GM23338 (cell line): ENCODE data around the gene TP53I13. TPM values are rescaled to one million over a fixed set of nuclear protein-coding genes. Genes with fewer than 3 reads are reported as not detected.

Experiments
- ATAC-seq: fragments of 200-7000 bp; cut with Tn5 transposase; 3 replicates; pipeline ENCODE4 v1.9.1; 2020
- DNase-seq: peaks from one replicate; pipeline ENCODE4 v3.0.0-alpha.2; 2015; ENCODE audit warnings: low spot score
- H2AFZ ChIP-seq: fragments of 200-600 bp; sonication (generic); 2 replicates; pipeline ENCODE4 v1.8.0; 2016; ENCODE audit warnings: antibody characterized with exemption, mild to moderate bottlenecking, moderate library complexity
- H3F3A ChIP-seq: fragments of 200-600 bp; sonication (generic); replicated peaks from 2 replicates; pipeline ENCODE4 v1.8.0; 2017; ENCODE audit warnings: antibody characterized with exemption, mixed run types, low read depth
- H3K27ac ChIP-seq: fragments of 200-600 bp; sonication (generic); 2 replicates; pipeline ENCODE4 v1.6.1; 2016; ENCODE audit warnings: low read depth
- H3K27me3 ChIP-seq: fragments of 200-600 bp; sonication (generic); 2 replicates; pipeline ENCODE4 v1.8.0; 2016; ENCODE audit warnings: mild to moderate bottlenecking, mixed run types, moderate library complexity; ENCODE audit not compliant: insufficient read depth
- H3K36me3 ChIP-seq: fragments of 200-600 bp; sonication (generic); 2 replicates; pipeline ENCODE4 v1.8.0; 2016; ENCODE audit warnings: mild to moderate bottlenecking; ENCODE audit not compliant: insufficient read depth
- H3K4me1 ChIP-seq: fragments of 200-600 bp; sonication (generic); 2 replicates; pipeline ENCODE4 v1.8.0; 2016; ENCODE audit warnings: mild to moderate bottlenecking, moderate library complexity; ENCODE audit not compliant: insufficient read depth
- H3K4me2 ChIP-seq: fragments of 200-600 bp; sonication (generic); 2 replicates; pipeline ENCODE4 v1.7.1; 2017; ENCODE audit warnings: mixed run types
- H3K4me3 ChIP-seq: fragments of 200-600 bp; sonication (generic); 2 replicates; pipeline ENCODE4 v1.6.1; 2016; ENCODE audit warnings: mixed run types
- H3K79me2 ChIP-seq: fragments of 200-600 bp; sonication (generic); replicated peaks from 2 replicates; pipeline ENCODE4 v1.8.0; 2017; ENCODE audit warnings: mild to moderate bottlenecking; ENCODE audit not compliant: insufficient read depth
- H3K9me2 ChIP-seq: fragments of 200-600 bp; sonication (generic); 2 replicates; pipeline ENCODE4 v1.8.0; 2017; ENCODE audit not compliant: insufficient read depth
- H4K20me1 ChIP-seq: fragments of 200-600 bp; sonication (generic); replicated peaks from 2 replicates; pipeline ENCODE4 v1.8.0; 2017; ENCODE audit warnings: mild to moderate bottlenecking; ENCODE audit not compliant: insufficient read depth
- H3K27ac Mint-ChIP-seq: 2 replicates; pipeline ENCODE4 v1.8.0; 2020; ENCODE audit warnings: inconsistent platforms, mild to moderate bottlenecking, moderate library complexity, mixed read lengths
- H3K27me3 Mint-ChIP-seq: 3 replicates; pipeline ENCODE4 v1.8.0; 2022; ENCODE audit warnings: low read depth, mild to moderate bottlenecking, moderate library complexity, mixed read lengths, inconsistent platforms; ENCODE audit not compliant: insufficient read depth, poor library complexity
- H3K36me3 Mint-ChIP-seq: 3 replicates; pipeline ENCODE4 v1.8.0; 2021; ENCODE audit warnings: low read depth, mild to moderate bottlenecking, inconsistent platforms, moderate library complexity, mixed read lengths
- H3K4me1 Mint-ChIP-seq: 3 replicates; pipeline ENCODE4 v1.8.0; 2020; ENCODE audit warnings: mild to moderate bottlenecking, inconsistent platforms, mixed read lengths
- H3K4me3 Mint-ChIP-seq: 3 replicates; pipeline ENCODE4 v1.8.0; 2021; ENCODE audit warnings: moderate library complexity, mild to moderate bottlenecking, inconsistent platforms, mixed read lengths
- H3K9me3 Mint-ChIP-seq: 3 replicates; pipeline ENCODE4 v1.8.0; 2020; ENCODE audit warnings: moderate library complexity, mild to moderate bottlenecking, inconsistent platforms, mixed read lengths
- EZH2 ChIP-seq: fragments of 200-600 bp; sonication (generic); IDR thresholded peaks from one replicate; pipeline ENCODE4 v1.8.0; 2017; ENCODE audit warnings: antibody characterized with exemption, mild to moderate bottlenecking, low read depth; ENCODE audit not compliant: unreplicated experiment
- POLR2AphosphoS5 ChIP-seq: IDR thresholded peaks from 2 replicates; pipeline ENCODE4 v1.6.1; 2016; ENCODE audit warnings: antibody characterized with exemption, low read depth
- STAT1 ChIP-seq: IDR thresholded peaks from one replicate; pipeline ENCODE4 v1.6.1; 2016; ENCODE audit warnings: antibody characterized with exemption; ENCODE audit not compliant: unreplicated experiment
- polyA plus RNA-seq: library from polyadenylated mRNA; unstranded; fragments of >200 nt; fragmentation: Nextera tagmentation; extraction: Ambion mirVana; gene quantifications from 2 replicates; pipeline ENCODE4 v1.2.1, GENCODE V29; 2016
- total RNA-seq: library from RNA; depleted of rRNA; stranded (reverse); fragments of >200 nt; shearing (Covaris generic); gene quantifications from 2 replicates; pipeline ENCODE4 v1.2.3, GENCODE V29; 2014
- TF ChIP-seq, protein P1 (sequence below): fragments of 250-450 bp; sonication (Bioruptor Pico); IDR thresholded peaks from 2 replicates; pipeline ENCODE4 v1.5.0; 2020; ENCODE audit warnings: mild to moderate bottlenecking, moderate library complexity

TP53I13 gene
- total and polyA plus RNA-seq, 2 experiments from 2014 or later = 21.0 to 38.9 TPM

GRCh38 chr17:29577001-29577370 is 8.5 kb downstream of the TP53I13 start:
- Histone ChIP-seq H3K27me3 (0 out of 2 replicates have a peak, but pooled peaks cover 3% of the 10 kb centered on the region), H3K27ac (no peak overlapping the region), H3K79me2 (no peaks in the 10 kb centered on the region), H3K9me2 (no peaks in the 10 kb centered on the region), H3K4me2 (no peak overlapping the region), H3F3A (0 out of 2 replicates have a peak, but pooled peaks cover 10% of the 10 kb centered on the region), H3K4me3 (no peak overlapping the region), H3K36me3 (no peaks in the 10 kb centered on the region; the same call in 1 of the 2 replicates), H3K4me1 (peaks cover 4% of the 10 kb centered on the region; the same call in 1 of the 2 replicates), H4K20me1 (peaks cover 4% of the 10 kb centered on the region; the same call in 1 of the 2 replicates), H2AFZ (no peak overlapping the region)
- H3K4me3 Mint-ChIP-seq = no peak overlapping the region
- TF ChIP-seq, protein P1, sequence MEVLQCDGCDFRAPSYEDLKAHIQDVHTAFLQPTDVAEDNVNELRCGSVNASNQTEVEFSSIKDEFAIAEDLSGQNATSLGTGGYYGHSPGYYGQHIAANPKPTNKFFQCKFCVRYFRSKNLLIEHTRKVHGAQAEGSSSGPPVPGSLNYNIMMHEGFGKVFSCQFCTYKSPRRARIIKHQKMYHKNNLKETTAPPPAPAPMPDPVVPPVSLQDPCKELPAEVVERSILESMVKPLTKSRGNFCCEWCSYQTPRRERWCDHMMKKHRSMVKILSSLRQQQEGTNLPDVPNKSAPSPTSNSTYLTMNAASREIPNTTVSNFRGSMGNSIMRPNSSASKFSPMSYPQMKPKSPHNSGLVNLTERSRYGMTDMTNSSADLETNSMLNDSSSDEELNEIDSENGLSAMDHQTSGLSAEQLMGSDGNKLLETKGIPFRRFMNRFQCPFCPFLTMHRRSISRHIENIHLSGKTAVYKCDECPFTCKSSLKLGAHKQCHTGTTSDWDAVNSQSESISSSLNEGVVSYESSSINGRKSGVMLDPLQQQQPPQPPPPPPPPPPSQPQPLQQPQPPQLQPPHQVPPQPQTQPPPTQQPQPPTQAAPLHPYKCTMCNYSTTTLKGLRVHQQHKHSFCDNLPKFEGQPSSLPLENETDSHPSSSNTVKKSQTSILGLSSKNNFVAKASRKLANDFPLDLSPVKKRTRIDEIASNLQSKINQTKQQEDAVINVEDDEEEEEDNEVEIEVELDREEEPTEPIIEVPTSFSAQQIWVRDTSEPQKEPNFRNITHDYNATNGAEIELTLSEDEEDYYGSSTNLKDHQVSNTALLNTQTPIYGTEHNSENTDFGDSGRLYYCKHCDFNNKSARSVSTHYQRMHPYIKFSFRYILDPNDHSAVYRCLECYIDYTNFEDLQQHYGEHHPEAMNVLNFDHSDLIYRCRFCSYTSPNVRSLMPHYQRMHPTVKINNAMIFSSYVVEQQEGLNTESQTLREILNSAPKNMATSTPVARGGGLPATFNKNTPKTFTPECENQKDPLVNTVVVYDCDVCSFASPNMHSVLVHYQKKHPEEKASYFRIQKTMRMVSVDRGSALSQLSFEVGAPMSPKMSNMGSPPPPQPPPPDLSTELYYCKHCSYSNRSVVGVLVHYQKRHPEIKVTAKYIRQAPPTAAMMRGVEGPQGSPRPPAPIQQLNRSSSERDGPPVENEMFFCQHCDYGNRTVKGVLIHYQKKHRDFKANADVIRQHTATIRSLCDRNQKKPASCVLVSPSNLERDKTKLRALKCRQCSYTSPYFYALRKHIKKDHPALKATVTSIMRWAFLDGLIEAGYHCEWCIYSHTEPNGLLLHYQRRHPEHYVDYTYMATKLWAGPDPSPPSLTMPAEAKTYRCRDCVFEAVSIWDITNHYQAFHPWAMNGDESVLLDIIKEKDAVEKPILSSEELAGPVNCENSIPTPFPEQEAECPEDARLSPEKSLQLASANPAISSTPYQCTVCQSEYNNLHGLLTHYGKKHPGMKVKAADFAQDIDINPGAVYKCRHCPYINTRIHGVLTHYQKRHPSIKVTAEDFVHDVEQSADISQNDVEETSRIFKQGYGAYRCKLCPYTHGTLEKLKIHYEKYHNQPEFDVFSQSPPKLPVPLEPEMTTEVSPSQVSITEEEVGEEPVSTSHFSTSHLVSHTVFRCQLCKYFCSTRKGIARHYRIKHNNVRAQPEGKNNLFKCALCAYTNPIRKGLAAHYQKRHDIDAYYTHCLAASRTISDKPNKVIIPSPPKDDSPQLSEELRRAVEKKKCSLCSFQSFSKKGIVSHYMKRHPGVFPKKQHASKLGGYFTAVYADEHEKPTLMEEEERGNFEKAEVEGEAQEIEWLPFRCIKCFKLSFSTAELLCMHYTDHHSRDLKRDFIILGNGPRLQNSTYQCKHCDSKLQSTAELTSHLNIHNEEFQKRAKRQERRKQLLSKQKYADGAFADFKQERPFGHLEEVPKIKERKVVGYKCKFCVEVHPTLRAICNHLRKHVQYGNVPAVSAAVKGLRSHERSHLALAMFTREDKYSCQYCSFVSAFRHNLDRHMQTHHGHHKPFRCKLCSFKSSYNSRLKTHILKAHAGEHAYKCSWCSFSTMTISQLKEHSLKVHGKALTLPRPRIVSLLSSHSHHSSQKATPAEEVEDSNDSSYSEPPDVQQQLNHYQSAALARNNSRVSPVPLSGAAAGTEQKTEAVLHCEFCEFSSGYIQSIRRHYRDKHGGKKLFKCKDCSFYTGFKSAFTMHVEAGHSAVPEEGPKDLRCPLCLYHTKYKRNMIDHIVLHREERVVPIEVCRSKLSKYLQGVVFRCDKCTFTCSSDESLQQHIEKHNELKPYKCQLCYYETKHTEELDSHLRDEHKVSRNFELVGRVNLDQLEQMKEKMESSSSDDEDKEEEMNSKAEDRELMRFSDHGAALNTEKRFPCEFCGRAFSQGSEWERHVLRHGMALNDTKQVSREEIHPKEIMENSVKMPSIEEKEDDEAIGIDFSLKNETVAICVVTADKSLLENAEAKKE (CRISPR knock-in tag) = no peak
- no peak for TF ChIP-seq EZH2
- no peak for DNase-seq
- H3K9me3 Mint-ChIP-seq = no peaks in the 10 kb centered on the region
- no peak overlapping the region for H3K27ac Mint-ChIP-seq
- no peak for ATAC-seq
- H3K36me3 Mint-ChIP-seq = peaks cover 19% of the 10 kb centered on the region
- peaks cover 7% of the 10 kb centered on the region for H3K27me3 Mint-ChIP-seq
- peaks cover 13% of the 10 kb centered on the region; the same call in 2 of the 3 replicates for H3K4me1 Mint-ChIP-seq

DNA sequence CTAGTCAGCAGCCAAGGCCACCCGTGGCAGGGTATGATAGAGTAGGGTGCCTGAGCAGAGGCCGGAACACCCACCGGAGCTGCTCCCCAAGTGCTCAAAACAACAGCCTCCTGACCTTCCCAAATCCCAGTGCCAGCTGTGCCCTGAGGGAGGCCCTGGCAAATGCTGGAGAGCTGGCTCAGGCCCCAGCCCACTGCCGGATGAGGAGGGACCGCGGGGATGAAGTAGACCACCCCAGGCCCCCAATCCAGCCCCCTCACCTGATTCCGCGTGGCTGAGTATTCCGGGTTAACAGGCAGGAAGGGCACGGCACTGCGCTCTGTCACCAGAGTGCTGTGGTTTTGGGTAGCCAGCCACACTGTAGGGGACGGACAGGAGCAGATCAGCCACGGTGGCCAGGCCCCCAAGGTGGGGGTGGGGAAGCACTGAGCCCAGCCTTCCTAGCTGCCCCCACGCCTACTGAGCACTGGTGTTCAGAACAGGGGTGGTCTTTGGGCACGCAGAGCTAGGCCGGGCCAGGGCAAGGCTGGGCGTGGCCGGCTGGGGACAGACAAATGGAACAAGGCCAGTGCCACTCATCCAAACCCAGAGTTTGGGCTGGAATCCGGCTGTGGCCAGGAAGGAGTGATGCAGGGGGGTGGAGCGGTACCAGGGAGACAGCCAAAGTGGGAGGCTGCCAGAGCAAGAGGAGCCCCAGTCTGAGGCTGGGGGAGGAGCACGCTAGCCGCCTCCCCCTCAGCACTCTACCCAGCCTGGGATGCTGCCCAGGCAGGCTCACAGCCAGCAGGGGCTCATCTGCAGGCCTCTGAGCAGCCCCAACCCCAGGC is 9.1 kb downstream of the TP53I13 start:
- ATAC-seq (no peak), DNase-seq (no peak)
- Histone ChIP-seq H3F3A (0 out of 2 replicates have a peak, but pooled peaks cover 9% of the 10 kb centered on the region), H3K27ac (no peak overlapping the region), H3K36me3 (no peaks in the 10 kb centered on the region; the same call in 1 of the 2 replicates), H3K4me3 (no peak overlapping the region), H4K20me1 (peaks cover 4% of the 10 kb centered on the region; the same call in 1 of the 2 replicates), H3K4me2 (no peak overlapping the region), H3K79me2 (no peaks in the 10 kb centered on the region), H2AFZ (no peak overlapping the region), H3K4me1 (peaks cover 4% of the 10 kb centered on the region; the same call in 1 of the 2 replicates), H3K9me2 (no peaks in the 10 kb centered on the region), H3K27me3 (no peaks in the 10 kb centered on the region)
- Mint-ChIP-seq H3K27ac (no peak overlapping the region), H3K4me1 (peaks cover 13% of the 10 kb centered on the region; the same call in 2 of the 3 replicates), H3K36me3 (peaks cover 25% of the 10 kb centered on the region), H3K27me3 (peaks cover 10% of the 10 kb centered on the region), H3K4me3 (no peak overlapping the region), H3K9me3 (no peaks in the 10 kb centered on the region)
- no peak for TF ChIP-seq STAT1
- no peak for TF ChIP-seq POLR2AphosphoS5
- TF ChIP-seq, protein P1 (CRISPR knock-in tag) = no peak
